BE2C (cell line): Measurements from ENCODE around the gene MED25. TPM values are rescaled to one million over a fixed set of nuclear protein-coding genes. Genes with fewer than 3 reads are reported as not detected.

Experiments
- DNase-seq: peaks from one replicate; pipeline ENCODE4 v3.0.0-alpha.2; 2020
- H3K27me3 ChIP-seq: fragments of 250-450 bp; sonication (Bioruptor Pico); 2 replicates; pipeline ENCODE4 v1.5.1; 2020; ENCODE audit warnings: mild to moderate bottlenecking
- H3K36me3 ChIP-seq: fragments of 250-450 bp; sonication (Bioruptor Pico); 2 replicates; pipeline ENCODE4 v1.5.1; 2020; ENCODE audit warnings: mild to moderate bottlenecking
- H3K4me1 ChIP-seq: fragments of 250-450 bp; sonication (Bioruptor Pico); 2 replicates; pipeline ENCODE4 v1.5.1; 2020
- H3K4me3 ChIP-seq: 2 replicates; pipeline ENCODE4 v1.5.1; 2011; ENCODE audit warnings: low read depth, low read length
- H3K9me3 ChIP-seq: fragments of 250-450 bp; sonication (Bioruptor Pico); 2 replicates; pipeline ENCODE4 v1.5.1; 2020
- polyA plus RNA-seq: library from polyadenylated mRNA; unstranded; fragments of >200 nt; gene quantifications from one replicate; pipeline ENCODE4 v1.2.1, GENCODE V29; 2012; ENCODE audit warnings: low read depth, missing spikeins; ENCODE audit not compliant: insufficient read length, insufficient read depth
- TF ChIP-seq, protein P1 (sequence below): IDR thresholded peaks from 2 replicates; pipeline ENCODE4 v1.5.1; 2012; ENCODE audit warnings: mild to moderate bottlenecking, low read depth, low read length

MED25 gene
- 38.0 TPM for polyA plus RNA-seq

DNA sequence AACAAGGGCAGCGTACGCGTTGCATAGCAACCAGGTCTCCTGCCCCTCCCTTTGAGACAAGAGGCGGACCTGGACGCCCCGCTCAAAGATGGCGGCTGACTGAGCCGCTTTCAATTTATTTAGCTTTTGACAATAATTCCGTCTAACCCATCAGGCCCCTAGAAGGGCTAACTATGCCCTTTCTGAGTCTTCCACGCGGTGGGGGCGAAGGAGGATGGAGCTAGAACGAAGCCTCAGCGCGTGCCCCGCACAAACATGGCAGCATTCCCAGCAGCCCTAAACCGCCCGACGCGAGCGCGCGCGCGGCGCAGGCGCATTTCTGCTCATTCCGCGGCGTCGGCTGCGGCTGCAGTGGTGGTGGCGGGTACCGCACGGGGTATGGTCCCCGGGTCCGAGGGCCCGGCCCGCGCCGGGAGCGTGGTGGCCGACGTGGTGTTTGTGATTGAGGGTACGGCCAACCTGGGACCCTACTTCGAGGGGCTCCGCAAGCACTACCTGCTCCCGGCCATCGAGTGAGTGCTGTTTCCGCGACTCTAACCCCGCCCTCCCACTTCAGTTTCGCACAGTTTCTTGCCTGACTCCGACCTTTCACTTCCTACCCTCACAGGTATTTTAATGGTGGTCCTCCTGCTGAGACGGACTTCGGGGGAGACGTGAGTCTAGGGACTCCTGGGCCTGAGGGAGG lies at the start of gene MED25:
Gene MED25, plus strand, starts transcription at position 326 of the 685 bp plus-strand sequence. Its CDS starts 53 bp downstream, at position 379.
- no peaks in the 10 kb centered on the region; the same call in 1 of the 2 replicates for H3K4me1 ChIP-seq
- peak; percentile 92 for DNase-seq
- peaks cover 5% of the 10 kb centered on the region for H3K36me3 ChIP-seq
- no peaks in the 10 kb centered on the region for H3K9me3 ChIP-seq
- peak within 1 kb of the TSS; percentile 97 for H3K4me3 ChIP-seq
- TF ChIP-seq, protein P1, sequence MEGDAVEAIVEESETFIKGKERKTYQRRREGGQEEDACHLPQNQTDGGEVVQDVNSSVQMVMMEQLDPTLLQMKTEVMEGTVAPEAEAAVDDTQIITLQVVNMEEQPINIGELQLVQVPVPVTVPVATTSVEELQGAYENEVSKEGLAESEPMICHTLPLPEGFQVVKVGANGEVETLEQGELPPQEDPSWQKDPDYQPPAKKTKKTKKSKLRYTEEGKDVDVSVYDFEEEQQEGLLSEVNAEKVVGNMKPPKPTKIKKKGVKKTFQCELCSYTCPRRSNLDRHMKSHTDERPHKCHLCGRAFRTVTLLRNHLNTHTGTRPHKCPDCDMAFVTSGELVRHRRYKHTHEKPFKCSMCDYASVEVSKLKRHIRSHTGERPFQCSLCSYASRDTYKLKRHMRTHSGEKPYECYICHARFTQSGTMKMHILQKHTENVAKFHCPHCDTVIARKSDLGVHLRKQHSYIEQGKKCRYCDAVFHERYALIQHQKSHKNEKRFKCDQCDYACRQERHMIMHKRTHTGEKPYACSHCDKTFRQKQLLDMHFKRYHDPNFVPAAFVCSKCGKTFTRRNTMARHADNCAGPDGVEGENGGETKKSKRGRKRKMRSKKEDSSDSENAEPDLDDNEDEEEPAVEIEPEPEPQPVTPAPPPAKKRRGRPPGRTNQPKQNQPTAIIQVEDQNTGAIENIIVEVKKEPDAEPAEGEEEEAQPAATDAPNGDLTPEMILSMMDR = no peak
- H3K27me3 ChIP-seq = no peaks in the 10 kb centered on the region

DNA sequence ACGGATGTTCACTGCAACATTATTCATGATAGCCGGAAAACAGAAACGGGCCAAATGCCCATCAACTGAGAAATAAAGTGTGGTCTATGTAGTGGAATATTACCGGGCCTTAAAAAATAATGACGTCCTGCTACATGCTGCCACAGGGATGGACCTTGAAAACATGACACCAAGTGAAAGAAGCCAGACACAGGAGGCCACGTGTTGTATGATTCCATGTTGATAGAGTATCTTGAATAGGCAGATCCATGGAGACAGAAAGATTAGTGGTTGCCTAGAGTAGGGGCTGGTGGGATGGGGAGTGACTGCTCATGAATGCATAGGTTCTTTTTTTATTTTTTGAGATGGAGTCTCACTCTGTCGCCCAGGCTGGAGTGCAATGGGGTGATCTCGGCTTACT lies 47.6 kb upstream of the MED25 start:
- H3K4me1 ChIP-seq = 0 out of 2 replicates have a peak, but pooled peaks cover 3% of the 10 kb centered on the region
- H3K36me3 ChIP-seq = no peaks in the 10 kb centered on the region
- TF ChIP-seq, protein P1 = no peak
- H3K27me3 ChIP-seq = no peaks in the 10 kb centered on the region
- no peak for DNase-seq
- no peaks in the 10 kb centered on the region for H3K9me3 ChIP-seq
- no peak overlapping the region for H3K4me3 ChIP-seq

- H3K36me3 ChIP-seq = no peaks in the 10 kb centered on the region
- no peaks in the 10 kb centered on the region for H3K9me3 ChIP-seq
- no peak for DNase-seq
- TF ChIP-seq, protein P1 = no peak
- 0 out of 2 replicates have a peak, but pooled peaks cover 3% of the 10 kb centered on the region for H3K4me1 ChIP-seq
- no peaks in the 10 kb centered on the region for H3K27me3 ChIP-seq
- H3K4me3 ChIP-seq = no peak overlapping the region
Observed at GRCh38 chr19:49771674-49772139, 46.4 kb upstream of the MED25 start.

DNA sequence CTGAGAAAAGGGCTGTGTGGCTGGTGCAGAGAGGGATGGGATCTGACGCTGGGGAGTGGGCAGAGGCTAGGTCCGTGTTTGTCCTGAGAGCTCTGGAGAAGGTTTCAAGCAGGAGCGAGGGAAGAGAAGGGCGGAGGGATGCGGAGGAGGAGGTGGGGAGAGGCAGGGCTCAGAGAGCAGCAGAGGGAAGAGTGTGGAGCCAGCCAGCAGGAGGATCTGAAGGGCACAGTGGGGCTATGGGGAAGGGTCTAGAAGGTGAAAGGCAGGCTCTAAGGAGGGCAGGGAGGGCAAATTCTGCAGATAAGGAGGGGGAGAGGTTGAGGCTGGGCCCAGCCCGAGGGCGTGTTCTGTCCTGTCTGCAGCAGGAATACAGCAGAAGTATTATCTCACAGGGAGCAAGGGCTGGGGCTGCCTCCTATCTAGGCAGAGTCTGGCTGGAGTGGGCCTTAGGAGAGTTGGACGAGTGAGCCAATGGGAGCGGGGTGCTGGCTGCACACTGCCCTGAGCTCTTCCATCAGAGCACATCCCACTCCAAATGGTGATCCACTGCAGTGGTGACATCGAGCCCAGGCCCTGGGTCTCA lies 45.1 kb upstream of the MED25 start:
- Histone ChIP-seq H3K36me3 (no peaks in the 10 kb centered on the region), H3K9me3 (no peaks in the 10 kb centered on the region), H3K4me3 (no peak overlapping the region), H3K27me3 (no peaks in the 10 kb centered on the region), H3K4me1 (no peaks in the 10 kb centered on the region)
- no peak for DNase-seq
- TF ChIP-seq, protein P1 = no peak

- no peaks in the 10 kb centered on the region for H3K9me3 ChIP-seq
- no peak overlapping the region for H3K4me3 ChIP-seq
- TF ChIP-seq, protein P1 = no peak
- DNase-seq = no peak
- no peaks in the 10 kb centered on the region for H3K27me3 ChIP-seq
- H3K36me3 ChIP-seq = no peaks in the 10 kb centered on the region
- no peaks in the 10 kb centered on the region for H3K4me1 ChIP-seq
Observed at GRCh38 chr19:49773663-49774350, 44.3 kb upstream of the MED25 start.
